Testis (tissue), 2 donors: ENCODE data around the gene ARID5B.

Source experiments
- CTCF ChIP-seq, 3 experiments: fragments of 450-650 bp in 2 of 3; fragments of 200-600 bp in 1 of 3; sonication (generic) in 1 of 3; IDR thresholded peaks; one replicate each; pipeline ENCODE4 v1.5.1; 2016 to 2019; ENCODE audit warnings: antibody characterized with exemption in 3 of 3, mild to moderate bottlenecking in 2 of 3, moderate library complexity in 1 of 3
- POLR2A ChIP-seq: fragments of 450-650 bp; IDR thresholded peaks from one replicate; pipeline ENCODE4 v1.6.1; 2017; ENCODE audit warnings: antibody characterized with exemption, mild to moderate bottlenecking, moderate library complexity

DNA sequence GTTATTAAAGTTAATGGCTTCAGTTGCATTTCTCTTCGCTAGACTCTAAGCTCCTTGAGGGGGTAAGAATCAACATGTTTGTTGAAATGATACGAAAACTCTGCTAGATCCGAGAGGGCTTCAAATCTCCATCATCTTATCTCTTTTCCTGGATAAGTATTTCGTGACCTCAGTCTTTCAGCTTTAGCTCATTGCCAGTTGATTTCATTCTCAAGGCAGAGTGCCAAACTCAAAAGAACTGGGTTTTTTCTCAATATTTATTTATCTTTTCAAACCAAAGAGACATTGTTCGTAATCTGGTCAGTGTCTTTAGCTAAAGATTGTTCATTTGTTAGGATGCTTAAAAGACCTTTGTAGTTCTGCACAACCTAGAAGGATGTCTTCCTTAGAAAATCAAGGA lies 108.9 kb downstream of the ARID5B start:
- no peak for TF ChIP-seq CTCF (IDR thresholded peaks at IDR 0.05)
- TF ChIP-seq POLR2A = no peak
